Ramos (cell line): Measurements from ENCODE around the gene CDH4.

Experiments used
- in situ Hi-C: fragments of 300-500 bp; cut with MboI; formaldehyde crosslinking; loops from one replicate; pipeline ENCODE4 v1.14.3; 2022; ENCODE audit warnings: low sequenced_read_pairs; ENCODE audit not compliant: unreplicated experiment

The CDH4 gene

DNA sequence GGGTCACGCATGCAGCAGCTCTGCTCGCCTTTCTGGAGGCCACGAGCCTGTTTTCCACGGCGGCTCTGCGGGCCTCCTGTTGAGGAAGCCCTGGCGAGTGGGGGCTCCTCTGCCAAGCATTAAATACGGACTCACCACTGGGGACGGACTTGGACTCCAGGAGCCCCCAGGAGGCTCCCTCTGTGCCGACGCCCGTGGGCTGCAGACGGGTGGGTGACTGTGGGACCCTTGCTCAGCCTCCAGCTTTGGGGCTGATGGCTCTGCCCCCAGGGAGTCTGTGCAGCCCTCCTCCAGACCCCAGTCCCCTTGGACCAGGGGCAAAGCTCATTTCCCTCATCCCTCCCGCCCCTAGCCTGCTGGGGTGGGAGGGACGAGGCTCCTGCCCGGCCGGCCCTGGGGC is 577.5 kb downstream of the CDH4 start:
- in situ Hi-C loops: no loop called here

DNA sequence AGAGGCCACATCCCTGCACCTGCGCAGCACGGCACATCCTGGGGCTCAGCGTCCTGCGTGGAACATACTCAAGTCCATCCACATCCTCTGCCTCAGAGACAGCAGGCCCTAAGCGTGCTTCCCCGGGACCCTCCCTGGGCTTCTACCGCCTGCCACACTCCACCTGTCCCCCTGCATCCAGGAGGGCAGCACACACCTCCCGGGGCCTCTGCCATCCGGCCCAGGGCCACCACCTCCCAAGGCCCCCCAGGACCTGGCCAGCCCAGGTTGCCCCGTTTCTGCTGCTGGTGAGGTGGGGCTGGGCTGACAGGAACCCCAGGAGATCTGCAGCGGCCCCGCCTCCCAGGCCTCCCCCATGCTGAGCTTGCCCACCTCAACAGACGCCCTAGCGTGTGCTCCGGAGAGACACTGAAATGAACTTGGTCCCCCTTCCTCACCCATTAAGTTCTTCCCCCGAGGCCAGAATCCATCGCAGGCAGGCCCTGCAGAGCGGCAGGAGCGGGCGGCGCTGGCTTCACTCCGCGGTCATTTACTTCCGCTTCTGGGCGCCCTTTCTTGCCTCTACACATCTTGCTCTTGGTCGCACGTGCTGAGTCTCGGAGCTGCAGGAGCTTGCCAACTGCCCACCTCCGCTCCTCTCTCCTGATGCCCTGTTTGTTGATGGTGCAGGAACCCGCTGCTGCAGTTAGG is 578.3 kb downstream of the CDH4 start:
- in situ Hi-C loops: no loop called here

DNA sequence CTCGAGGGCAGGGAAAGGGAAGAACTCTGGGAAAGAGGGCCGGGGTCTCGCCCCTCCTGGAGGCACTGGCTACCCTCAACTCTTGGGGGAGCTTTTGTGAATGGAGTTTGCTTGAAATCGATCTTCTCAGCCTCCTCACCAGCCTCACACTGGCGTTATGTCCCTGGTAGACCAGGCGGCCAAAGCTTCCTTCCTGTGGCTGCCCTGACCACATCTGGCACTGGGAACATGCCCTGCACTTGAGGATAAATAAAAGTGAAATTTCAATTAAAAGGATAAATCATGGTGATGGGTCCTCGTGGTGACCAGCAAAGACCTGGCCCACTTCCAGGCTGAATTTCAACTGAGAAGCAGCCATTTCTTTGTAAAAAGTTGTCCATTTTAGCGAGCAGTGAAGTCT is 578.9 kb downstream of the CDH4 start:
- in situ Hi-C loops: no loop called here

- in situ Hi-C loops: no loop called here
These were observed 580.1 kb downstream of the CDH4 start for GRCh38 chr20:61832181-61832580.

DNA sequence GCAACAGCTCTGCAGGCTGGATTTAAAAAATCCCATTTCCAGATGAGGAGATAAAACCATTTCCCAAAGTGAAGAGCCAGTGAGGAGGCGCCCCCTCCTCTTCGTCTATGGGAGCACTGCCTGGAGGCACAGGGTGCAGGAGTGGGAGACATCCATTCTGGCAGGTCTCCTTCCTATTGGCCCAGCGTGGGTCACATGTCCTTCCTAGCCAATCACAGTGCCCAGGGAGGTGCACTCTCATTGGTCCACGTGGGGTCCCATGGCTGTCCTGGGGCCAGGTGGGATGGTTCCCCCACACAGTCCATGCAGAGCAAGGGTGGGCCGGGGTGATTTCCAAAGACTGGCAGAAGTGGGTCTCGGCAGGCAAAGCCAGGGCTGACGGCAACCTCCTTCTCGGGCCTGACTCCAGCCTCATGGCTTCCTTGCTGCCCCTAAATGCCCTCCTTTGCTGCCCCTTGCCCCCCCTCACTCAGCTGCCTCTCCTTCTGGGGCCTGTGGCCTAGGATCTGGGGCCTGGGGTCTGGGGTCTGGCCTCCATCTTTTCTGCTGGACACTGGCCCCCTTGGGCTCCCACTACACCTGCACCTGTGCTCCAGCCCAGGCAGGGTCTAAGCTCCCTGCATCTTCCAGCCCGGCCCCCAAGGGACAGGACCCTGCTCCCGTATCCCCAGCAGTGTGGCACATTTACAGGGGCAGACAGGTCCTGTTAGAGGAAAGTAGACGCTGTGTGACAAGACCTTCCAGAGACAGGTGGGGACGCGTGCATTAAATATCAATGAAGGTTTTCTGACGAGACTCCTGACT is 581.9 kb downstream of the CDH4 start:
- in situ Hi-C loops: no loop called here

DNA sequence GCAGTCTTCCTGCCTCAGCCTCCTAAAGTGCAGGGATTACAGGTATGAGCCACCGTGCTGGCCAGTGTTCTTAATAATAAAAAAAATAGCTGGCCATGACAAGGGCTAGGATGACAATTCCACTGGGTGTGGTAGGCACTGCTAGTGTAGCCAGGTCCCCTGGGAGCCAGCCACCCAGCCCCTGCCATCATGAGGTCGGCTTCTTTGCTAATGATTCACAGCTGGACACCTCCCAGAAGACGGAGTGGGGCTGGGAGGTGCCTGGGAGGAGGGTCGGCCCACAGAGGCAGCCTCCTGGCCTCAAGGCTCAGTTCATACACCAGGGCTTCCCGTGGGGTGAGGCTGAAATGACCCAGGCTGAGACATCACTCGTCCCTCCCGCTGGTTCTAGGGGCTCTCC is 583.2 kb downstream of the CDH4 start:
- in situ Hi-C loops: no loop called here

DNA sequence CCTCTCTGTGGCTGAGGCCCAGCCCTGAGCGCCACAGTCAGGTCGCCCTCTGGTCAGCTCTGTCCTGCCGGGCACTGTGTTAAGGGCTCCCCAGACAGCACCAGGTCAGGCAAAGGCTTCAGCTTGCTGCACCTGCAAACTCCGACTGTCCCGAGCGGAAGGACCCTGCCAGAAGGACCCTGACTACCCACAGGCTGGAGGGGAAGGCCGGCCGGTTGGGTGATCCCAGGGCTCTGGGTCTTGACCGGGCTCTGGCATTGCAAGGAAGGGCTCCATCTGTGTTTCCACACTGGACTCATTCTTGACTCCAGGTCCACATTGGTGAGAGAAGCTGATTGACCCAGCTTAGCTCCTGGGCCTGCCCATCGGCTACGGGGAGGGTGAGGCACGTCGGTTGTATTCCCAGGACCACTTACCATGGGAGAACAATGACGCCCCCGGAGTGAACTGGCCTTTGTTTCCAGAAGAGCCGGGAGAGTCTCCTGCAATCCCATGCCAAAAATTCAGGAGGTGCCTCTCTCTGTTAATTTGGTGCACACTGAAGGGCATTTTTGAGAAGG is 583.8 kb downstream of the CDH4 start:
- in situ Hi-C loops: no loop called here

DNA sequence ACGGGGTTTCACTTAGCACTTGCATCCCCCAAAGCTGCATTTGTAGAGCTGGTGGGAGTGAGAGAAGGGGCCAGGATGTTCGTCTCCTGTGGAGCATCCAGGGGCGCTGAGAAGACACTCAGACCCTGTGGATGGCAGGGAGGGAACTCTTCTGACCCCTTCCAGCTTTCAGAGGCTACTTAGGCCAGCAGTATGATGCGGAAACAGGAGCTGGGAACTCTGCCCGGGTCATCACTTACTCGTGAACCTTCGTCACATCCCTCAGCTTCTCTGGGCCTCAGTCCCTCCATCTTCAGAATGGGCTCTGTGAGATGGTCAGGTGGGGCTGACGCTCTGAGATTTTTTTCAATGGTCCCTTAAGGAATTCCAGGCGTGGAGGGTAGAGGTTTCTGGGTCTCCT is 585.1 kb downstream of the CDH4 start:
- in situ Hi-C loops: no loop called here

- in situ Hi-C loops: no loop called here
These were observed 587.3 kb downstream of the CDH4 start for GRCh38 chr20:61839223-61839911.

GRCh38 chr20:61839912-61840778 is 588.1 kb downstream of the CDH4 start:
- in situ Hi-C loops: no loop called here

DNA sequence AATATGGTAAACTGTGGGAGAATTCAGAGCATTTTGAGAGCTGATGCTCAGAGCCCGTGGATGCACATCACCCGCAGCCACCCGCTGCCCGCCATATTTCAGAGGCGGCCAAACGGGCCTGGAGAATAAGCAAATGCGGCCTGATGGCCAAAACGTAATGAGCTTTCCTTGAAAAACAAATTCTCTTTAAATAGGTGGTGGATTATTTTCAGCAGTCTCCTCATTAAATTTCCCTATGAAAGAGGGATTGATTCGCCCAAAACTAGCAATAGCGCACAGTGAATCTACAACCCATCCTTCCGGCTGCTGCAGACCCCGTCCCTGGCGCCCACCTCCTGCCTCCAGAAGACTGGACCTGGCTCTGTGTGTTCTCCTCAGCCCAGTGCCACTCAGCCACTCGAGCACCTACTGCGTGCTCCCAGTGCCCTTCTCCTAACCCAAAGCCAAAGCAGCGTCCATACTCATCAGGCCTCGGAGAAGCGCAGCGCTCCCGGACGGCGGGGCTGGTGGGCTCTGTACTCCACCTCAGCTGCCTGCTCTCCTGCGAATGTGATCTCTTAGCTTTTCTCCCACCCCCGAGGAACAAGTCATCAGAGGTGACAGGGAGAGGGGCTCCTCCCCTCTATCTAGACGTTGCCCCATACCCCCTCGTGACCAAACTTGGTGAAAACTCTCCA is 588.9 kb downstream of the CDH4 start:
- in situ Hi-C loops: no loop called here

DNA sequence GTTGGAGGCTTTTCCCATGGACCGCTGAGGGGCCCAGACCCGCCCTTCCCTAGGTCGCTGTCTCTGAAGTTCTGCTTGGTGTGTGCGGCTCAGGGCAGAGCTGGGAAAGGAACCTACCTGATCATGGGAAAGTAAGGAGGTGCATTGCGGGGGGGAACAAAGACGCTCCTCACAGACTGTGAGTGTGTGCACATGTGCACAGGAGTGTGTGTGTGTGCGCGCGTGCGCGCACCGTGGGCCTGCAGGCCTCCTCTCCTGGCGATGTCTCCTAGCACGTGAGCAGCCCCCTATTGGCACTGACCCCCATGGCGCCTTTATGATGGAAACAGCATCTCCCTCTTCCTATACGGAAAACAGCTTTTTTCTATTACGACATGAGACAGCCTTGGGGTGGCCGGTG is 589.5 kb downstream of the CDH4 start:
- in situ Hi-C loops: no loop called here

DNA sequence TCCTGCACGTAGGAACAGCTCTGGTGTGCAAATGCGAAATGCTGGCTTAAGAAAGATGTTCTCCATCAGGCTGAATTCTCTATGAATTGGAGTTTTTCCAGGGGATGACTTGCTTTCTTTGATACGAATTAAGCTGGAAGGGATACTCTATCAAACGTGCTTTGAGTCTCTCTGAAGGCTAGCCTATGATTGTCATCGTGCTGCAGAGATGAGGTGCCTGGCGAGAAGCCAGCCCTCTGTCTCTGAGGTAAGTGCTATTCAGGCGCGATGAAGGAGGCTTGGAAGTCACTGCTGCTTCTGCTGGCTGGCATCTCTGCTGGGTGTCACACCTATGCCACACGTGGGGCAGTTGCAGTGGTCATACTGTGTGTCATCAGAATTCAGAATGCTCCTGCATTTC is 589.9 kb downstream of the CDH4 start:
- in situ Hi-C loops: no loop called here

DNA sequence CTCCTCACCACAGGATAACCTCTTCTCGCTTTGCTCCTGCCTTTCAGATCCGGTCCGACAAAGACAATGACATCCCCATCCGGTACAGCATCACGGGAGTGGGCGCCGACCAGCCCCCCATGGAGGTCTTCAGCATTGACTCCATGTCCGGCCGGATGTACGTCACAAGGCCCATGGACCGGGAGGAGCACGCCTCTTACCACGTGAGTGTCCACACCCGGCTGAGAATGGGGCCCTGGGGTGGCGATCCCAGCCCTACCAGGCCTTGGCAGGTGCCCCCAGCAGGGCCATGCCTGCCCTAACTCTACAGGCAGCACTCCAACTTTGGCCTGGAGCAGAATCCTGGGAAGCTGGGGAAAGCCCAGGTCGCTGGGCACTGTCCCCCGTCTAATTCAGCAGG is 592.6 kb downstream of the CDH4 start:
- in situ Hi-C loops: no loop called here

GRCh38 chr20:61845233-61845671 is 593.2 kb downstream of the CDH4 start:
- in situ Hi-C loops: no loop called here

GRCh38 chr20:61846074-61846473 is 594.0 kb downstream of the CDH4 start:
- in situ Hi-C loops: no loop called here

- in situ Hi-C loops: no loop called here
These were observed 594.8 kb downstream of the CDH4 start for GRCh38 chr20:61846741-61847419.

GRCh38 chr20:61847420-61847748 is 595.3 kb downstream of the CDH4 start:
- in situ Hi-C loops: no loop called here

GRCh38 chr20:61847986-61848385 is 595.9 kb downstream of the CDH4 start:
- in situ Hi-C loops: no loop called here
